CD4-positive, alpha-beta T cell treated with Interleukin-17A for 4 hours (primary cell): ENCODE measurements around the gene NPDC1.

Experiments used
- DNase-seq: peaks from one replicate; pipeline ENCODE4 v3.0.0-alpha.2; 2020; ENCODE audit warnings: mixed read lengths

The NPDC1 gene

DNA sequence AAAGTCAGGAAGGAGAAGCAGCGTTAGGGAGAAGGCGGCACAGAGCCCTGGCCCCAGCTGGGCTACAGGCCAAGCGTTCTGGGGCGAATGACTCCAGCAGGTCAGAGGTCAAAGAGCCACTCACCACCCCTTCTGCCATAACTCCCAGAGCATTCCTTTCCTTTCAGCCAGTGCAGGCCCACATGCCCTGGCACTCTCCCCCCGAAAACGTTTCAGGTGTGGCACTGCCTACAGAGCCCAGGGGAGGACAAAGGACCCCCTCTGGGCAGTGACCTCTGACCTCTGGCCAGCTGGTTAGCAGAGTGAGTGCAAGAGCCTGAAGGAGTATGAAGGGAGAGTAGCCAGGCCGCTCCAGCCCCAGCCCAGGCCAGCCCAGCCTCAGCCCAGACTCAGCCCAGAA is 22.8 kb downstream of the NPDC1 start:
- DNase-seq: no peak

GRCh38 chr9:137022662-137023008 is 23.3 kb downstream of the NPDC1 start:
- no peak for DNase-seq

DNA sequence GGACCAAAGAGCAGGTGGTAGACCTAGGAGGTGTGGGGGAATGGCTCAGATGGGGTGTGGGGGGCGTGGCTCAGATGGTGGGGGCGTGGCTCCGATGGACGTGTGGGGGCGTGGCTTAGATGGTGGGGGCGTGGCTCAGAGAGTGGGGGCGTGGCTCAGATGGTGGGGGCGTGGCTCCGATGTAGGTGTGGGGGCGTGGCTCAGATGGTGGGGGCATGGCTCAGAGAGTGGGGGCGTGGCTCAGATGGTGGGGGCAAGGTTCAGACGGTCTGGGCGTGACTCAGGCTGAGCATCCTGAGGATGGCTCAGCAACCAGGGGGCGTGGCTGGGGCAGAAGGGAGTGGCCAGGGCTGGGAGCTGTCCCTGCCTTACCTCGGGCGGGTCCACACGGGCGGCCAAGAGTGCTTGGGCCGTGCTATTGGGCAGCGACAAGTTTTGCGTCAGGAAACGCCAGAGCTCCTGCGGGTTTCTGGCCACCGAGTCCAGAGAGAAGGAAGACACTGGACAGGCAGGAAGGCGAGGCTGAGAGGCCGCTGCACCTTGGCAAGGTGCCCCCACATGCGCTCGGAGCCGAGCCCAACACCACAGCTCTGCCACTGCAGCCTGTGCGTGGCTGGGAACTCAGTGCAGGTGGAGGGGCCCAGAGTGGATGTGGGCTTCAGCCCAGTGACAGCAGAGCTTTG is 23.9 kb downstream of the NPDC1 start:
- DNase-seq: peak; percentile 75

DNA sequence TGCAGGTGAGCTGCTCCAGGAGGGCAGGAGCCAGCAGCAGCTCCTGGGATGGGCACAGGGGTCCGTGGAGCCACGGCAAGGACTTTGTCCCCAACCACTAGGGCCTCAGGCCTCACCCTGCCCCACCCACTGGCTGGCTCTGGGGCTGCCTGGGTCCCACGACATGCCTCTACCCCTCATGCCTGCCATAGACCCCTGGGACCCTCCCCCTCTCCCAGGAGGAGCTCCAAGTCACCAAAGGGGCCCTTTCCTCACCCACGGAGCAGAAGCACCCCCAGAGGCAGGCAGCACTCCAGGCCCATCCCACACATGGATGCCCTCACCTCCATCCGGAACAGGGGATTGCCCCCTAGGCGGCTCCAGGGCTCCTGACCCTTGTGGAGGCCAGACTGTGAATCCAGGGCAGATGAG is 24.4 kb downstream of the NPDC1 start:
- DNase-seq: no peak

DNA sequence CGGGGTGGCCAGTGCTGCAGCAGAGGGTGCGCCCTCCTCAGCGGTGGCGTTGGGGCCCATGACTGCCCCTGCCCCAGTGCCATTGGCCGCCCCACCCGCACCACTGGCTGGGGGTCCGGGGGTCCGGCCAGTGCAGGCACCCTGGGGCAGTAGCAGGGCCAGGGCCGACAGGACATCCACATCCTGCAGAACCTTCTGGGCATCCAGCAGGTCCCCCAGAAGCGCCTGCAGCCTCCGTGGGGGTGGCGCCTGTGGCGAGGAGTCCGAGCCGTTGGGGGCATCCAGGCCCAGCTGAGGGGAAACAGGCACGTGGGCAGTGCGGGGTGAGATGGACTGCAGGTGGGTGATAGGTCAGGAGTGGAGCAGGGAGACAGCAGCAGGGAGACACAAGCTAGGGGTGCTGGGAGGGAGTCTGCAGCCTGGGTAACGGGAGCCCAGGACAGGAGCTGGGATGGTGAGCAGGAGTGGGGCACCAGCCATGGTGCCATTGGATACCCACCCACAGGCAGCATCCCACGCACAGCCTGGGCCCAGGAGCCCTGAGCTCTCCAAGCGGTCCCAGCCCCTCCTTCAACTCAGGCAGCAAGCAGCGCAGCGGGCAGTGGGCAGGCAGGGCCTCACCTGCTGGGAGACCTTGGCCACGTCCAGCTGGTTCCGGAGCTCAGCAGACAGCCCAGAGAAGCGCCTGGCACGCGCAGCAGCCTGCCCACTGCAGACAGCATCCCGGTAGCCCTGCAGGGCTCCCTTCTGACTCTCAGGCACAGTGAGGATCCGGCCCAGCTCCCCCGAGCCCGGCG is 25.0 kb downstream of the NPDC1 start:
- no peak for DNase-seq

- DNase-seq: no peak
Measured at GRCh38 chr9:137019891-137020683, 25.9 kb downstream of the NPDC1 start.

- no peak for DNase-seq
Measured at GRCh38 chr9:137018761-137019559, 27.0 kb downstream of the NPDC1 start.

GRCh38 chr9:137017791-137018497 is 28.0 kb downstream of the NPDC1 start:
- DNase-seq: no peak

GRCh38 chr9:137017071-137017470 is 28.9 kb downstream of the NPDC1 start:
- DNase-seq: no peak

DNA sequence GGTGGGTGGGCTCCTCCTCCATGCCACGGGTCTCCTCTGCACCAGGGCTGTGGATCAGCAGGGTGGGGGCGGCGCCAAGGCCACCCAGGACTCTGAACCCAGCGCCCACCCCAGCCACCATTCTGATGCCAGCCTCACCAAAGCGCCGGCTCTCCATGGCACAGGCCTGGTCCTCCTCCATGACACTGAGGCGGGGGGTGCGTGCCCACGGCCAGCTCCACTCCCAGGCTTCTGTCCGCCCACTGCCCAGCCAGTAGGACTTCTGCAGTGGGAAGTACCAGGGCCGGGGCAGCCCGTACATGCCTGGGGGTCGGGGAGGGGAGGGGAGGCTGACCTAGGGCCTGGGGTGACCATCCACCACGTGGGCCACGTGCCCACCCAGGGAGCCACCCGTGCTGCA is 29.5 kb downstream of the NPDC1 start:
- no peak for DNase-seq

DNA sequence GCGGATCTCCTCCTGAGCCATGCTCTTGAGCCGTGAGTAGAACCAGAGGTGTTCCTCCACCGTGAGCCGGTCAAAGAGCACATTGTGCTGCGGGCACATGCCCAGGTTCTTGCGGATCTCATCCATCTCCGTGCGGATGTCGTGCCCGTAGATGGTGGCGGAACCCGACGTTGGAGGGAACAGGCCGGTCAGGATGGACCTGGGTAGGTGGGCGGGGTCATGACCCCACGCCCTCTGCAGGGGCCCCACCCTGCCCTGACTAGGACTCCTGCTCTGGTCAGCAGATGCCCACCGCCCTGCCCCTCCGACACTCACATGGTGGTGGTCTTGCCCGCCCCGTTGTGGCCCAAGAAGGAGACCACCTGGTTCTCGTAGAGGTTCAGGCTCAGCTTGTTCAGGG is 30.0 kb downstream of the NPDC1 start:
- DNase-seq: no peak

GRCh38 chr9:137015540-137015930 is 30.4 kb downstream of the NPDC1 start:
- DNase-seq: no peak

DNA sequence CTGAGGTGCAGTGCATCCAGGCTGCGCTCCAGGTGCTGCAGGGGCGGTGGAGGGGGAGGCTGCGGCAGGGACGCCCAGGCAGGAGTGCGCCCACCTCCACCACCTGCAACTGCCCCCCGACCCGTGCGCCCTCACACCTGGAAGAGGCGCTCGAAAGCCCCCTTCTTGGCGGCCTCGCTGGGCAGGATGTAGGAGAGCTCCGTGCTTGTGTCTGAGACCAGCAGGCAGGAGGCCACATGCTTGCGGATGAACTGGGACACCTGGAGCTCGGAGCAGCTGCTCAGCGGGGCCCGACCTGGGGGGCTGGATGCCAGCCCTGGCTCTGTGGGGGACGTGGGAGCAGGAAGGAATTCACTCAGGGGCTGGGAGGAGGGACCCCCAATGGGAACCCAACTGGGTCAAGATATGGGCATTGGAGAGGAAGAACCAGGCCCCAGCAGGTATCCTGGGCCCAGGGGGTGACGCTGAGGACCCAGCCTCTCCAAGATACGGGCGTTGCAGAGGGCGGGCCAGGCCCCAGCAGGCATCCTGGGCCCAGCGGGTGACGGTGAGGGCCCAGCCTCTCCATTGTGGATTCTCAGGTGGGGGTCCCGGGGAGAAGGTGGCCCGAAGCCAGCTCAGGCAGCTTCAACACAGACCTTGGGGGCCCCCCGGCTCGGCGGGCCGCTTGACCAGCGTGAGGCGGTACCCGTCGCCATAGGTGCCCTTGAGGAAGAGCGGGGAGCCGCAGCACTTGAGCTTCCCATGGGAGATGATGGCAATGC is 31.0 kb downstream of the NPDC1 start:
- no peak for DNase-seq

GRCh38 chr9:137014166-137014565 is 31.8 kb downstream of the NPDC1 start:
- no peak for DNase-seq

DNA sequence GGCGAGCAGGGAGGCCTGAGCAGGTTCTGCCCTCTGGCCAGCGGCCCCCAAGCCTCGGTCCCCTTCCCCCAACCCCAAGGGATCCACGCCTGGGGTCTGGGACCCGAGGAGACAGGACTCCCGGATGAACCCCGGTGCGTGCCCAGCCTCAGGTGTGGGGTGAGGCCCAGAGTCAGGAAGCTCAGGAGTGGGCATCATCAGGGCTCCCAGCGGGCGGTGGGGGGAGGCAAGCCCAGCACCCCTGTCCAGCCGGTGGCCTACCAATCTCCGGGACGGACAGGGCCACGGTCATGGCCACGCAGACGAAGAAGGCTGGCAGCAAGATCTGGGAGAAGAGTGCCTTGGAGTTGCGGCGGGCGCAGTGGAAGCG is 32.4 kb downstream of the NPDC1 start:
- DNase-seq: no peak

DNA sequence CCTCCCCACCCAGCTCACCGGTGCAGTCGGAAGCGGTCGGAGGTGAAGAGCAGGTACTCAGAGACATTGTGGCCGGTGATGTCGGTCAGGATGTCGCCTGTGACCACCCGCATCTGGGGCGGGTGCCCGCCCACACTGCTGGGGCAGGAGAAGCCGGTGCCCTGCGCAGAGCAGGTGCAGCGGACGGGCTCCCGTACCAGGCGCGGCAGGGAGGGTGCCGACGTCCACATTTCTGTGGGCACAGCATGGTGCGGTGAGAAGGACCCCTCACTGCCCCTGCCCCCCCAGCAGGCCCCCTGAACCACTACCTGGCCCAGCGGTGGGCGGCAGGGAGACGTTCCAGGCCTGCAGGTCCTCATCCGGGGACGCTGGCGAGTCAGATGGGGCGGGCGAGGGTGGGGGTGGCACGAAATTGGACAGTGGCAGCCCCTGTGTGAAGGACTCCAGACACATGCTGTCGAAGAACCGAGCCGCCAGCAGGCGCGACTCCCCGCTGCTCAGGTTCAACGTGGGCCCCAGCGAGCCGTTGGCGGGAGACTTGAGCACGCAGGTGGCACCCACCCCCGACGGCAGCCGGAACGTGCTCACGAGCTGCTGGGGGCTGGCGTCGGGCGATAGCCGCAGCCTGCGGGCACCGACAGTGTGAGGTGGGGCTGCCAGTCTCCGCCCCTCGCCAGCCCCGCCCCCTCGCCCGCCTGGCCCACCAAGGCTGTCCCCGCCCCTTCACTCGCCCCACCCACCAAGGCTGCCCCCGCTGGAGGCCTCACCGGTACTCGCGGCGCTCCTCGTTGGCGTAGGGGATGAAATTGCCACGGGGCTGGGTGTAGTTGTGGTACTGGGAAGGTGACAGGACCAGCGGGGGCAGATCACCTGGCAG is 33.0 kb downstream of the NPDC1 start:
- DNase-seq: no peak

DNA sequence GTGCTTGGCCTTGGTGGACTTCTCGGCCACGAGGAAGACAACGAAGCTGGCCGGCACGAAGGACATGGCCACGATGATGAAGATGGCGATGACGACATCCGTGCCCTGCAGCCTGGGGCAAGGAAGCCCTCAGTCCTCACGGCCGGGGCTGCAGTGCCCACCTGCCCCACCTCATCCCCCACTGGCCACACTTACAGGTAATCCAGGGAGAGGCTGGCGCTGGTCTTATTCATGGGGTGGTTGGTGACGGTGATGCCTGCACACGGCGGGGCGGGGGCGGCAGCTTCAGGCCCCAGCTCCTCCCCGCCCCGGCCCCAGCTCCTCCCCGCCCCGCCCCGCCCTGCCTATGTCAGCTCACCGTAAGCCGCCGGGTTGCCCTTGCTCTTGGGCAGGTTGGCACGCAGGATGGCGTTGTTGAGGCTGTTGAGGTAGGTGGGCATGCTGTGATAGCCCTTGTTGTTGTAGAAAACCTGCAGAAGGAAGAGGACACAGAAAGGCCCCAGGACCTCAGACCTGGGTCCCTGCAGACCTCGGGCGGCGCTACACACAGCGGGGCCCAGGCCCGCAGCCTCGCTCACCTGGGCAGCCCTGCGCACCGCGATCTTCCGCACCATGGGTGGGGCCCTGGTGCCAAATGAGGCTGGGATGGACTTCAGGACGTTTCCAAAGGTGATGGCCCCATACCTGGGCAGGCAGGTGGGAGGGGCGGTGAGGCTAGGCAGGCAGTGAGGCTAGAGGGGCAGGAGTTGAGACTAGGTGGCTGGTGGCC is 33.9 kb downstream of the NPDC1 start:
- DNase-seq: no peak

GRCh38 chr9:137011156-137011555 is 34.8 kb downstream of the NPDC1 start:
- DNase-seq: no peak

DNA sequence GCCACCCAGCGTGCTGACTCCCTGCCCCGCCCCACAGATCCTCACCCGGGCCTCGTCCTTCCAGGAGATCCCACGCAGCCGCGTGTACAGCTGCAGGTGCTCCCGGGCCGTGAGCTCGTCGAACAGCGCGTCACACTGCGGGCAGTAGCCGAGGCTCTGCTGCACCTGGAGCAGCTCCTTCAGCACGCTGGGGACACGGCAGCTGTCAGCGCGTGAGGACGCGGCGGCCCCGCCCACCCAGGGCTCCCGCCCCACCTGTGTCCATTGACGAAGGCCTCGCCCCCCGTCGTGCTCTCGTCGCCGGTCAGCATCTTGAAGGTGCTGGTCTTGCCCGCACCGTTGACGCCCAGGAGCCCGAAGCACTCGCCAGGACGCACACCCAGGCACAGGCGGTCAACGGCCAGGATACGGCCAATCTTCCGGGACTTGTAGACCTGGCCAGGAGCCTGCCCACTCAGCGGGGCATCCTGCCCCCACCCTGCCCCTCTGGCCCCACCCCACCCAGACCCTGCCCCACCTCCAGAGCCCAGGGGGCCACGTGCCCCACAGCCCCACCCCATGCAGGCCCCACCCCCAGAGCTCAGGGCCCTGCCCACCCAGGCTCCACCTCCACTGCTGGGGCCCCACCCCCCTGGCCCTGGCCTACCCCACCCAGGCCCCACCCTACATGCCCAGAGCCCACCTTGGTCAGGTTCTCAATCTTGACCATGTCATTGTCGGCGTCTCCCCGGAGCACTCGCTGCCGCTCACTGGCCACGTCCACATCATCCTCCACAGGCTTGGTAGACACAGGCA is 35.8 kb downstream of the NPDC1 start:
- DNase-seq: no peak
